ENCODE results near the gene CDKAL1. TPM values are rescaled to one million over a fixed set of nuclear protein-coding genes. Genes with fewer than 3 reads are reported as not detected.

CDKAL1 gene
- total and polyA plus RNA-seq, 2 donors (not counting 3 experiments of a cell fraction or from before 2014, with no cell fraction given): 6.1 to 20.5 TPM

GRCh38 chr6:21079468-21080048, 545.3 kb downstream of the CDKAL1 start:
- no peaks in the 10 kb centered on the region for H3K4me1 ChIP-seq (ENCODE audit: control insufficient read depth, extremely low read depth, insufficient read depth, low read length)
- no peaks in the 10 kb centered on the region for H3K36me3 ChIP-seq (ENCODE audit: control insufficient read depth in 2 of 2, extremely low read depth in 1 of 2, insufficient read depth in 2 of 2, low read length in 2 of 2)
- no peak overlapping the region for H3K4me3 ChIP-seq (replicated peaks in 1 of 3; ENCODE audit: insufficient read depth in 1 of 3, low read depth in 1 of 3, low read length in 3 of 3)
- DNase-seq (ENCODE audit: low read depth, low spot score) (no peak), FAIRE-seq (peak; percentile 74)
- BruUV-seq (replicated peaks): no TSS peak
- intact Hi-C loops (cut with micrococcal nuclease): no loop called here
- H3K27ac ChIP-seq (ENCODE audit: insufficient read depth, low read depth, low read length): no peak overlapping the region
- H3K4me2 ChIP-seq (ENCODE audit: insufficient read depth, low read length): no peak overlapping the region
- no peaks in the 10 kb centered on the region for H3K9me1 ChIP-seq (replicated peaks; ENCODE audit: control insufficient read depth, extremely low read depth, insufficient read depth, low read length)
- no peaks in the 10 kb centered on the region for H3K79me2 ChIP-seq (ENCODE audit: control insufficient read depth, insufficient read depth, low read length)
- H3K27me3 ChIP-seq (ENCODE audit: control insufficient read depth in 2 of 2, insufficient read depth in 2 of 2, low read length in 2 of 2): no peaks in the 10 kb centered on the region
- ChIA-PET POLR2A (no interaction called here), CTCF (no interaction called here)
- dilution Hi-C loops (cut with MboI; ENCODE audit: extremely low pct_ligation_motif_present, low sequenced_read_pairs): no loop called here
- H2AFZ ChIP-seq (ENCODE audit: low read depth, low read length): no peak overlapping the region
- H4K20me1 ChIP-seq (replicated peaks; ENCODE audit: control insufficient read depth, extremely low read depth, insufficient read depth, low read length): no peaks in the 10 kb centered on the region
- TF ChIP-seq MAX (IDR thresholded peaks at IDR 0.05; ENCODE audit: insufficient read depth, insufficient read length) (no peak), GATA2 (IDR thresholded peaks at IDR 0.05; ENCODE audit: insufficient read depth, insufficient read length, low read depth, low read length) (no peak), POLR2A (IDR thresholded peaks at IDR 0.05; ENCODE audit: low read depth, low read length) (no peak), JUN (IDR thresholded peaks at IDR 0.05; ENCODE audit: borderline replicate concordance, insufficient read depth, insufficient read length, low read depth) (no peak), FOS (IDR thresholded peaks at IDR 0.05; ENCODE audit: borderline replicate concordance, insufficient read depth, low read length) (no peak), POLR2AphosphoS5 (IDR thresholded peaks at IDR 0.05; ENCODE audit: insufficient read depth, low read depth, low read length) (no peak), MYC (IDR thresholded peaks at IDR 0.05; ENCODE audit: low read depth, low read length) (no peak), EZH2 (IDR thresholded peaks at IDR 0.05; ENCODE audit: borderline replicate concordance, low read depth, low read length, severe bottlenecking) (no peak)
- TF ChIP-seq, protein P1, sequence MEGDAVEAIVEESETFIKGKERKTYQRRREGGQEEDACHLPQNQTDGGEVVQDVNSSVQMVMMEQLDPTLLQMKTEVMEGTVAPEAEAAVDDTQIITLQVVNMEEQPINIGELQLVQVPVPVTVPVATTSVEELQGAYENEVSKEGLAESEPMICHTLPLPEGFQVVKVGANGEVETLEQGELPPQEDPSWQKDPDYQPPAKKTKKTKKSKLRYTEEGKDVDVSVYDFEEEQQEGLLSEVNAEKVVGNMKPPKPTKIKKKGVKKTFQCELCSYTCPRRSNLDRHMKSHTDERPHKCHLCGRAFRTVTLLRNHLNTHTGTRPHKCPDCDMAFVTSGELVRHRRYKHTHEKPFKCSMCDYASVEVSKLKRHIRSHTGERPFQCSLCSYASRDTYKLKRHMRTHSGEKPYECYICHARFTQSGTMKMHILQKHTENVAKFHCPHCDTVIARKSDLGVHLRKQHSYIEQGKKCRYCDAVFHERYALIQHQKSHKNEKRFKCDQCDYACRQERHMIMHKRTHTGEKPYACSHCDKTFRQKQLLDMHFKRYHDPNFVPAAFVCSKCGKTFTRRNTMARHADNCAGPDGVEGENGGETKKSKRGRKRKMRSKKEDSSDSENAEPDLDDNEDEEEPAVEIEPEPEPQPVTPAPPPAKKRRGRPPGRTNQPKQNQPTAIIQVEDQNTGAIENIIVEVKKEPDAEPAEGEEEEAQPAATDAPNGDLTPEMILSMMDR (IDR thresholded peaks at IDR 0.05; ENCODE audit: extremely low read depth in 1 of 2, insufficient read depth in 1 of 2, low read depth in 1 of 2, low read length in 2 of 2): no peak
- no peaks in the 10 kb centered on the region for H3K9me3 ChIP-seq (replicated peaks; ENCODE audit: control insufficient read depth, insufficient read depth, low read length)
- no peak overlapping the region for H3K9ac ChIP-seq (replicated peaks; ENCODE audit: extremely low read depth, insufficient read depth, low read length)
